GM18499 (cell line): Measurements from ENCODE around the gene BICD1.
"Not testable (repeated sequence)": the region's sequence is repeated elsewhere in the genome, so short reads cannot be mapped to it uniquely, and the experiment has no call there.

Source experiments
- ATAC-seq: cut with Tn5 transposase; IDR thresholded peaks from one replicate; pipeline ENCODE4 v1.9.1; 2021; ENCODE audit warnings: moderate number of reproducible peaks; ENCODE audit not compliant: insufficient read depth, unreplicated experiment

The BICD1 gene

GRCh38 chr12:32231361-32231760 lies 124.7 kb downstream of the BICD1 start:
- not testable (repeated sequence) for ATAC-seq

- no peak for ATAC-seq
Observed at GRCh38 chr12:32233568-32233967, 126.9 kb downstream of the BICD1 start.

GRCh38 chr12:32235251-32235650 lies 128.6 kb downstream of the BICD1 start:
- ATAC-seq = no peak

- ATAC-seq = no peak
Observed at GRCh38 chr12:32240162-32240561, 133.5 kb downstream of the BICD1 start.

GRCh38 chr12:32240831-32241230 lies 134.2 kb downstream of the BICD1 start:
- ATAC-seq = no peak

- no peak for ATAC-seq
Observed at GRCh38 chr12:32242641-32243040, 136.0 kb downstream of the BICD1 start.

GRCh38 chr12:32248441-32249140 lies 141.9 kb downstream of the BICD1 start:
- no peak for ATAC-seq

- no peak for ATAC-seq
Observed at GRCh38 chr12:32249777-32250176, 143.1 kb downstream of the BICD1 start.

- ATAC-seq = peak; percentile 75
Observed at GRCh38 chr12:32252199-32253073, 145.8 kb downstream of the BICD1 start.

GRCh38 chr12:32253154-32253790 lies 146.6 kb downstream of the BICD1 start:
- ATAC-seq = no peak

GRCh38 chr12:32254260-32254956 lies 147.8 kb downstream of the BICD1 start:
- no peak for ATAC-seq

GRCh38 chr12:32255588-32255987 lies 148.9 kb downstream of the BICD1 start:
- no peak for ATAC-seq

GRCh38 chr12:32257695-32258496 lies 151.2 kb downstream of the BICD1 start:
- ATAC-seq = no peak

GRCh38 chr12:32260696-32261095 lies 154.0 kb downstream of the BICD1 start:
- ATAC-seq = no peak

- no peak for ATAC-seq
Observed at GRCh38 chr12:32261638-32262037, 155.0 kb downstream of the BICD1 start.

GRCh38 chr12:32264961-32265360 lies 158.3 kb downstream of the BICD1 start:
- no peak for ATAC-seq

- no peak for ATAC-seq
Observed at GRCh38 chr12:32265456-32265855, 158.8 kb downstream of the BICD1 start.

- ATAC-seq = no peak
Observed at GRCh38 chr12:32265951-32266350, 159.3 kb downstream of the BICD1 start.

- no peak for ATAC-seq
Observed at GRCh38 chr12:32266756-32267155, 160.1 kb downstream of the BICD1 start.
